B cell (primary cell): ENCODE results near the gene GEMIN5. TPM values are rescaled to one million over a fixed set of nuclear protein-coding genes. Genes with fewer than 3 reads are reported as not detected.

Source experiments
- ATAC-seq: fragments of 200-7000 bp; cut with Tn5 transposase; one replicate; pipeline ENCODE4 v1.10.0; 2021; ENCODE audit warnings: low read depth, mild to moderate bottlenecking, moderate number of reproducible peaks, moderate library complexity
- CTCF ChIA-PET: fragments of 350-600 bp; sonication (Branson Sonifier 250); formaldehyde crosslinking; loops from one replicate; lab custom pipeline; 2021; ENCODE audit warnings: antibody characterized with exemption, inconsistent platforms; lab: Charles Lee
- POLR2A ChIA-PET: fragments of 350-600 bp; sonication (Branson Sonifier 250); formaldehyde crosslinking; loops from one replicate; lab custom pipeline; 2021; ENCODE audit warnings: antibody characterized with exemption; lab: Charles Lee
- DNase-seq: peaks from one replicate; pipeline ENCODE4 v3.0.0; 2013
- H2AFZ ChIP-seq: 2 replicates; pipeline ENCODE4 v1.6.1; 2012; ENCODE audit warnings: mild to moderate bottlenecking, low read depth, low read length; ENCODE audit not compliant: insufficient read depth, poor library complexity, severe bottlenecking
- H3K27ac ChIP-seq, 2 donors: 1 replicate in 1 of 2; 2 replicates in 1 of 2; pipeline ENCODE4 v1.5.1; 2012 to 2013; ENCODE audit warnings: low read length in 2 of 2, mild to moderate bottlenecking in 2 of 2, moderate library complexity in 1 of 2
- H3K27me3 ChIP-seq, 4 experiments: fragments of 200-600 bp in 1 of 4; sonication (generic) in 1 of 4; replicated peaks in 1 of 4; 1 replicate in 2 of 4; 2 replicates in 2 of 4; pipeline versions ENCODE4 v1.6.1 to v1.7.0; 2013 to 2016; ENCODE audit warnings: low read length in 3 of 4, mild to moderate bottlenecking in 2 of 4, mixed read lengths in 1 of 4, moderate library complexity in 1 of 4; ENCODE audit not compliant: insufficient read depth in 4 of 4, control insufficient read depth in 3 of 4; ENCODE audit errors: control extremely low read depth in 1 of 4
- H3K36me3 ChIP-seq, 2 experiments: replicated peaks in 1 of 2; 1 replicate in 1 of 2; 2 replicates in 1 of 2; pipeline versions ENCODE4 v1.6.1 to v1.7.1; 2013; ENCODE audit warnings: low read length in 1 of 2; ENCODE audit not compliant: insufficient read depth in 2 of 2, control insufficient read depth in 1 of 2; ENCODE audit errors: control extremely low read depth in 1 of 2, extremely low read depth in 1 of 2
- H3K4me1 ChIP-seq, 2 donors: fragments of 200-600 bp in 1 of 2; sonication (generic) in 1 of 2; 1 replicate in 1 of 2; 2 replicates in 1 of 2; pipeline versions ENCODE4 v1.5.1 to v1.6.1; 2013 to 2017; ENCODE audit warnings: low read length in 2 of 2; ENCODE audit not compliant: control insufficient read depth in 2 of 2, insufficient read depth in 2 of 2
- H3K4me2 ChIP-seq: replicated peaks from 2 replicates; pipeline ENCODE3; 2012; ENCODE audit warnings: mild to moderate bottlenecking, low read depth, low read length; ENCODE audit not compliant: poor library complexity, severe bottlenecking
- H3K4me3 ChIP-seq, 5 experiments: fragments of 200-600 bp in 1 of 5; sonication (generic) in 1 of 5; 1 replicate in 3 of 5; 2 replicates in 2 of 5; pipeline versions ENCODE4 v1.5.1 to v1.7.0; 2011 to 2016; ENCODE audit warnings: low read length in 4 of 5, mild to moderate bottlenecking in 4 of 5, low read depth in 2 of 5, control low read depth in 1 of 5, moderate library complexity in 1 of 5; ENCODE audit not compliant: insufficient read depth in 1 of 5; ENCODE audit errors: control extremely low read depth in 1 of 5, extremely low read depth in 1 of 5
- H3K79me2 ChIP-seq: fragments of 200-600 bp; sonication (generic); one replicate; pipeline ENCODE4 v1.6.0; 2016; ENCODE audit warnings: low read length; ENCODE audit not compliant: control insufficient read depth, insufficient read depth
- H3K9ac ChIP-seq: fragments of 200-600 bp; sonication (generic); 2 replicates; pipeline ENCODE4 v1.6.1; 2017; ENCODE audit warnings: mild to moderate bottlenecking, low read length, moderate library complexity
- H3K9me3 ChIP-seq, 3 donors: one replicate each; pipeline versions ENCODE4 v1.6.1 to v1.7.1; 2013; ENCODE audit warnings: low read length in 2 of 3; ENCODE audit not compliant: control insufficient read depth in 2 of 3, insufficient read depth in 1 of 3; ENCODE audit errors: control extremely low read depth in 1 of 3
- H4K20me1 ChIP-seq: 2 replicates; pipeline ENCODE4 v1.6.0; 2012; ENCODE audit warnings: mild to moderate bottlenecking, low read length; ENCODE audit not compliant: insufficient read depth, control insufficient read depth, poor library complexity, severe bottlenecking
- H3K27ac Mint-ChIP-seq: one replicate; pipeline ENCODE4 v1.8.0; 2021; ENCODE audit warnings: mixed read lengths
- H3K27me3 Mint-ChIP-seq: one replicate; pipeline ENCODE4 v1.8.0; 2021; ENCODE audit warnings: mixed read lengths
- H3K4me1 Mint-ChIP-seq: one replicate; pipeline ENCODE4 v1.8.0; 2021; ENCODE audit warnings: mixed read lengths
- H3K4me3 Mint-ChIP-seq: one replicate; pipeline ENCODE4 v1.8.0; 2021; ENCODE audit warnings: mixed read lengths
- H3K9me3 Mint-ChIP-seq: one replicate; pipeline ENCODE4 v1.8.0; 2022; ENCODE audit warnings: mixed read lengths; ENCODE audit not compliant: insufficient read depth
- EZH2 ChIP-seq: IDR thresholded peaks from 2 replicates; pipeline ENCODE4 v1.6.1; 2012; ENCODE audit warnings: borderline replicate concordance, low read depth, mild to moderate bottlenecking, moderate library complexity, low read length; ENCODE audit not compliant: insufficient read depth, poor library complexity, severe bottlenecking
- WGBS: methylation state at CpG from one replicate; pipeline ENCODE4 v1.1.5; 2013; ENCODE audit warnings: missing lambda C conversion rate; ENCODE audit not compliant: insufficient coverage; 5-methylcytosine and 5-hydroxymethylcytosine counted together
- intact Hi-C: fragments of 100-400 bp; cut with micrococcal nuclease; formaldehyde crosslinking; loops from one replicate; pipeline ENCODE4 v1.10.0; 2022
- polyA plus RNA-seq: library from polyadenylated mRNA; depleted of rRNA; stranded (reverse); fragments of >200 nt; gene quantifications from 2 replicates; pipeline ENCODE4 v1.2.3, GENCODE V29; 2012
- total RNA-seq, 2 donors: library from RNA; stranded (reverse); fragments of 120-200 nt in 1 of 2; gene quantifications; 1 replicate in 1 of 2; 2 replicates in 1 of 2; pipeline versions ENCODE4 v1.2.3 to v1.2.4, GENCODE V29; 2013 to 2022
- TF ChIP-seq, protein P1 (sequence below): fragments of 200-600 bp; IDR thresholded peaks from one replicate; pipeline ENCODE4 v1.8.0; 2022; ENCODE audit warnings: antibody characterized with exemption, mild to moderate bottlenecking

The GEMIN5 gene
- total and polyA plus RNA-seq, 2 donors (not counting 1 experiment from before 2014, with no cell fraction given): 3.6 to 15.5 TPM

DNA sequence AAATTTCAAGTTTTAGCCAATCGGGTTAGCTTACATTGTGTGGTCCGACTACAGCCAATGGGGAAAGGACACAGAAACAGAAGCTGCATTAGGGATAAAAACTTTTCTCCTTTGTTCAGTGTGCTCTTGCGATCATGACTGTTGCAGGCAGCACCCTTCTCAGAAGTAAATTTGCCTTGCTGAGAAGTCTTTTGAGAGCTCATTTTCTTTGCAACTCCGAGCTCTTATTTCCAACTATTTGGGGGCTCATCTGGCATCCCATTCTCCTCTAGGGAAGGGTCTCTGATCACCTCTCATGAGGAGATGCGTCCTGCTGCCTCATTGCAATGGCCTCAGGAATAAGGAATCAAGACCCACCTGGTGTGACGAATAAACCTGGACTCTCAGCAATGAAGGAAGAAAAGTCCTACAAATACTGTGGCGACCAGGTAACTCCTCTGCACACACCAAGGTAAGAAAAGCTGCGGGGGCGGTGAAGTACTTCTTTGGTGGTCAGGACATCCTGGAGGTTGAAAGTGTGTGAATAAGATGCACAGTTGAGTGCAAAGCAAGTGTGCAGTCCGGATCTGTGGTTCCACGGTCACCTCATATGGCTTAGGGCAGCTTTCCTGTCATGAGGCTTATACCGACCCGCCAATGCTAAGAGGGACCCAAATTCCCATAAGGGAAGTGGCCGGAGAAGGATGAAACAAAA lies 59.2 kb downstream of the GEMIN5 start:
- ATAC-seq: no peak

DNA sequence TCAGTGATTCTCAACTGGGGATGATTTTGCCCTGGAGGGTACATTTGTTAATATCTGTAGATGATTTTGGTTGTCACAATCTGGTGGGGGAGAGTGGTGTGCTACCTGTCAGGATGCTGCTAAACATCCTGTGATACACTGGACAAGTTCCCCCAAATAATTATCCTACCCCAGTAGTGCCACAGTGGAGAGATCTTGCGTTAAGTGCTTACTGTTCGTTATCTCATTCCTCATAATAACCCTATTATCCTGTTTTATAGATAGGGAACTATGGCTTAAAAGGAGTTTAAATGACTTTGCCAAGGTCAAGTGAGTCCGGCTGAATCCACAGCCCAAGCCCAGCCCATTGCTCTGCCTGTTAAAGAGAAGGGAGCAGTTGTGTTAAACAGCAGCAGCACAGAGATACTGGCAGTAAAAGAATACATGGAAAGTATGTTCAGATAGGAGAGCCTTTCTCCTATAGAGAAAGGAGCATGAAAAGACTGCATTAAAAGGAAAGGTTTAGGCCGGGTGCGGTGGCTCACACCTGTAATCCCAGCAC lies 64.2 kb downstream of the GEMIN5 start:
- DNase-seq (no peak), ATAC-seq (no peak)
- Histone ChIP-seq H3K79me2 (peaks cover 21% of the 10 kb centered on the region), H3K9ac (no peak overlapping the region), H3K27me3 (no peaks in the 10 kb centered on the region), H3K4me2 (no peak overlapping the region), H3K9me3 (peaks cover 0 to 14% (median 6%) of the 10 kb centered on the region in 3 donors), H3K4me3 (no peak overlapping the region), H2AFZ (no peak overlapping the region), H3K4me1 (no peaks in the 10 kb centered on the region), H4K20me1 (peaks cover 15% of the 10 kb centered on the region), H3K27ac (no peak overlapping the region), H3K36me3 (peaks cover 15 to 74% of the 10 kb centered on the region in 2 experiments)
- POLR2A ChIA-PET: no interaction called here
- no peak for TF ChIP-seq EZH2
- TF ChIP-seq, protein P1, sequence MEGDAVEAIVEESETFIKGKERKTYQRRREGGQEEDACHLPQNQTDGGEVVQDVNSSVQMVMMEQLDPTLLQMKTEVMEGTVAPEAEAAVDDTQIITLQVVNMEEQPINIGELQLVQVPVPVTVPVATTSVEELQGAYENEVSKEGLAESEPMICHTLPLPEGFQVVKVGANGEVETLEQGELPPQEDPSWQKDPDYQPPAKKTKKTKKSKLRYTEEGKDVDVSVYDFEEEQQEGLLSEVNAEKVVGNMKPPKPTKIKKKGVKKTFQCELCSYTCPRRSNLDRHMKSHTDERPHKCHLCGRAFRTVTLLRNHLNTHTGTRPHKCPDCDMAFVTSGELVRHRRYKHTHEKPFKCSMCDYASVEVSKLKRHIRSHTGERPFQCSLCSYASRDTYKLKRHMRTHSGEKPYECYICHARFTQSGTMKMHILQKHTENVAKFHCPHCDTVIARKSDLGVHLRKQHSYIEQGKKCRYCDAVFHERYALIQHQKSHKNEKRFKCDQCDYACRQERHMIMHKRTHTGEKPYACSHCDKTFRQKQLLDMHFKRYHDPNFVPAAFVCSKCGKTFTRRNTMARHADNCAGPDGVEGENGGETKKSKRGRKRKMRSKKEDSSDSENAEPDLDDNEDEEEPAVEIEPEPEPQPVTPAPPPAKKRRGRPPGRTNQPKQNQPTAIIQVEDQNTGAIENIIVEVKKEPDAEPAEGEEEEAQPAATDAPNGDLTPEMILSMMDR: no peak
- Mint-ChIP-seq H3K27me3 (no peaks in the 10 kb centered on the region), H3K4me3 (no peak overlapping the region), H3K4me1 (no peaks in the 10 kb centered on the region), H3K27ac (no peak overlapping the region), H3K9me3 (no peaks in the 10 kb centered on the region)
- CTCF ChIA-PET: no interaction called here
- intact Hi-C loops: no loop called here
- 97% methylated on average over 3 of the region's 5 CpGs for WGBS

More for the DNA sequence above, 59.2 kb downstream of the GEMIN5 start:
- no peak for TF ChIP-seq EZH2
- TF ChIP-seq, protein P1: no peak
- Mint-ChIP-seq H3K9me3 (peaks cover 7% of the 10 kb centered on the region), H3K4me1 (no peaks in the 10 kb centered on the region), H3K27me3 (no peaks in the 10 kb centered on the region), H3K27ac (no peak overlapping the region), H3K4me3 (no peak overlapping the region)
- Histone ChIP-seq H4K20me1 (no peaks in the 10 kb centered on the region), H3K79me2 (no peaks in the 10 kb centered on the region), H3K4me3 (no peak overlapping the region), H3K9me3 (peaks cover 0 to 19% (median 8%) of the 10 kb centered on the region in 3 donors), H3K4me1 (no peaks in the 10 kb centered on the region), H3K36me3 (peaks cover 4 to 47% of the 10 kb centered on the region in 2 experiments), H2AFZ (no peak overlapping the region), H3K27ac (no peak overlapping the region), H3K4me2 (no peak overlapping the region), H3K27me3 (no peaks in the 10 kb centered on the region), H3K9ac (no peak overlapping the region)
- 99% methylated on average over 10 of the region's 14 CpGs for WGBS
- POLR2A ChIA-PET: no interaction called here
- DNase-seq: no peak
- CTCF ChIA-PET: interaction anchor here (1.0 kb wide), 1 partner anchor 229 kb away, joined by 3 read pairs; no protein-coding TSS in a partner anchor
- intact Hi-C loops: no loop called here
